ENCODE results near the gene METTL24.
"Not testable (repeated sequence)": the region's sequence is repeated elsewhere in the genome, so short reads cannot be mapped to it uniquely, and the experiment has no call there.

Gene METTL24

GRCh38 chr6:110246900-110247546 lies 111.1 kb downstream of the METTL24 start:
- Histone ChIP-seq H3K36me3 (no peaks in the 10 kb centered on the region), H3K27me3 (no peaks in the 10 kb centered on the region), H3K4me1 (ENCODE audit: control insufficient read depth in 1 of 2, insufficient read depth in 1 of 2, low read depth in 1 of 2, low read length in 1 of 2) (no peaks in the 10 kb centered on the region), H3K27ac (no peak overlapping the region), H3K4me3 (ENCODE audit: low read depth in 1 of 2, low read length in 1 of 2) (no peak overlapping the region), H3K9me3 (no peaks in the 10 kb centered on the region)
- TF ChIP-seq CTCF (IDR thresholded peaks at IDR 0.05): no peak

GRCh38 chr6:110246378-110246777 lies 111.8 kb downstream of the METTL24 start:
- Histone ChIP-seq H3K27me3 (no peaks in the 10 kb centered on the region), H3K4me1 (ENCODE audit: control insufficient read depth in 1 of 2, insufficient read depth in 1 of 2, low read depth in 1 of 2, low read length in 1 of 2) (no peaks in the 10 kb centered on the region), H3K27ac (no peak overlapping the region), H3K36me3 (no peaks in the 10 kb centered on the region), H3K4me3 (ENCODE audit: low read depth in 1 of 2, low read length in 1 of 2) (no peak overlapping the region), H3K9me3 (no peaks in the 10 kb centered on the region)
- TF ChIP-seq CTCF (IDR thresholded peaks at IDR 0.05): no peak

- not testable (repeated sequence) for H3K36me3 ChIP-seq; H3K4me1 ChIP-seq (ENCODE audit: control insufficient read depth in 1 of 2, insufficient read depth in 1 of 2, low read depth in 1 of 2, low read length in 1 of 2); H3K27ac ChIP-seq; H3K27me3 ChIP-seq; H3K9me3 ChIP-seq; H3K4me3 ChIP-seq (ENCODE audit: low read depth in 1 of 2, low read length in 1 of 2)
Observed at GRCh38 chr6:110244621-110245020, 113.5 kb downstream of the METTL24 start.

- H3K4me3 ChIP-seq (ENCODE audit: low read depth in 1 of 2, low read length in 1 of 2): no peak overlapping the region
Observed at GRCh38 chr6:110239526-110240274, 118.4 kb downstream of the METTL24 start.

GRCh38 chr6:110236007-110236406 lies 122.1 kb downstream of the METTL24 start:
- not testable (repeated sequence) for H3K27me3 ChIP-seq; H3K9me3 ChIP-seq; H3K4me1 ChIP-seq (ENCODE audit: control insufficient read depth in 1 of 2, insufficient read depth in 1 of 2, low read depth in 1 of 2, low read length in 1 of 2); H3K4me3 ChIP-seq (ENCODE audit: low read depth in 1 of 2, low read length in 1 of 2); H3K27ac ChIP-seq
- peaks cover 12% of the 10 kb centered on the region for H3K36me3 ChIP-seq

More at GRCh38 chr6:110239526-110240274, 118.4 kb downstream of the METTL24 start:
- no peak overlapping the region for H3K27ac ChIP-seq
- no peaks in the 10 kb centered on the region for H3K27me3 ChIP-seq
- no peaks in the 10 kb centered on the region for H3K36me3 ChIP-seq
- H3K4me1 ChIP-seq (ENCODE audit: control insufficient read depth in 1 of 2, insufficient read depth in 1 of 2, low read depth in 1 of 2, low read length in 1 of 2): no peaks in the 10 kb centered on the region
- H3K9me3 ChIP-seq: no peaks in the 10 kb centered on the region
- TF ChIP-seq CTCF (IDR thresholded peaks at IDR 0.05): no peak

GRCh38 chr6:110233770-110234374 lies 124.3 kb downstream of the METTL24 start:
- no peak for TF ChIP-seq CTCF (IDR thresholded peaks at IDR 0.05)
- Histone ChIP-seq H3K27ac (no peak overlapping the region), H3K4me1 (ENCODE audit: control insufficient read depth in 1 of 2, insufficient read depth in 1 of 2, low read depth in 1 of 2, low read length in 1 of 2) (no peaks in the 10 kb centered on the region), H3K9me3 (no peaks in the 10 kb centered on the region), H3K36me3 (peaks cover 30% of the 10 kb centered on the region), H3K27me3 (no peaks in the 10 kb centered on the region), H3K4me3 (ENCODE audit: low read depth in 1 of 2, low read length in 1 of 2) (no peak overlapping the region)
